Erythroblast (primary cell): Measurements from ENCODE around the gene TRIM67.

ENCODE experiments used
- DNase-seq, 2 experiments: peaks; one replicate each; lab custom pipeline; 2025; lab: John Stamatoyannopoulos, UW
- GATA1 ChIP-seq: IDR thresholded peaks from 2 replicates; pipeline ENCODE4 v1.6.1; 2011; ENCODE audit warnings: low read depth, mild to moderate bottlenecking, control low read depth, low read length, moderate library complexity
- POLR2A ChIP-seq: IDR thresholded peaks from 2 replicates; pipeline ENCODE4 v1.6.1; 2011; ENCODE audit warnings: mild to moderate bottlenecking, low read length

The TRIM67 gene

GRCh38 chr1:231252336-231252735, 90.5 kb downstream of the TRIM67 start:
- DNase-seq: no peak
- TF ChIP-seq GATA1 (no peak), POLR2A (no peak)

- TF ChIP-seq POLR2A (no peak), GATA1 (no peak)
- no peak for DNase-seq
These were observed 98.5 kb downstream of the TRIM67 start for GRCh38 chr1:231260351-231260750.

- no peak for TF ChIP-seq POLR2A
- DNase-seq: no peak
These were observed 102.8 kb downstream of the TRIM67 start for GRCh38 chr1:231264642-231265041.

GRCh38 chr1:231265379-231265778, 103.5 kb downstream of the TRIM67 start:
- TF ChIP-seq GATA1 (no peak), POLR2A (no peak)
- DNase-seq: no peak

GRCh38 chr1:231266811-231267322, 105.0 kb downstream of the TRIM67 start:
- TF ChIP-seq GATA1 (no peak), POLR2A (no peak)
- no peak for DNase-seq
